ENCODE results near the gene IL23R.

DNA sequence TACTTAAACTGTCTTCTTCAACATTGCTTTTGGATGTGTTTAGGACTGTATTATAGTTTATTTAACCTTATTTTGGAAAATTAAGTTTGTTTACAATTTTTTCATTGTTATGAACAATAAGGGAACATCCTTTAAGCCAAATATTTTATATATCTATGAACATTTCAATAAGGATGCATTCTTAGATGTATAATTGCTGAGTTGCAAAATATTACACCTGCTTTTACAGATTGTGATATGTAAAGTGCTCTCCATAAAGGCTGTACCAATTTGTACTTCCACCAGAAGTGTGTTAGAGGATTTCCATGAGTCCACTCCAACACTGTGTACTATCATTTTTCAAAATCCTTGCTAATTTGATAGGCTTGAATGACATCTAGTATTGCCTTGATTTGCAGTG, 7.7 kb downstream of the IL23R start:
- TF ChIP-seq EZH2 (IDR thresholded peaks at IDR 0.05; ENCODE audit: borderline replicate concordance, low read length), result no peak
- TF ChIP-seq, protein P1, sequence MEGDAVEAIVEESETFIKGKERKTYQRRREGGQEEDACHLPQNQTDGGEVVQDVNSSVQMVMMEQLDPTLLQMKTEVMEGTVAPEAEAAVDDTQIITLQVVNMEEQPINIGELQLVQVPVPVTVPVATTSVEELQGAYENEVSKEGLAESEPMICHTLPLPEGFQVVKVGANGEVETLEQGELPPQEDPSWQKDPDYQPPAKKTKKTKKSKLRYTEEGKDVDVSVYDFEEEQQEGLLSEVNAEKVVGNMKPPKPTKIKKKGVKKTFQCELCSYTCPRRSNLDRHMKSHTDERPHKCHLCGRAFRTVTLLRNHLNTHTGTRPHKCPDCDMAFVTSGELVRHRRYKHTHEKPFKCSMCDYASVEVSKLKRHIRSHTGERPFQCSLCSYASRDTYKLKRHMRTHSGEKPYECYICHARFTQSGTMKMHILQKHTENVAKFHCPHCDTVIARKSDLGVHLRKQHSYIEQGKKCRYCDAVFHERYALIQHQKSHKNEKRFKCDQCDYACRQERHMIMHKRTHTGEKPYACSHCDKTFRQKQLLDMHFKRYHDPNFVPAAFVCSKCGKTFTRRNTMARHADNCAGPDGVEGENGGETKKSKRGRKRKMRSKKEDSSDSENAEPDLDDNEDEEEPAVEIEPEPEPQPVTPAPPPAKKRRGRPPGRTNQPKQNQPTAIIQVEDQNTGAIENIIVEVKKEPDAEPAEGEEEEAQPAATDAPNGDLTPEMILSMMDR (IDR thresholded peaks at IDR 0.05; ENCODE audit: low read length), result no peak
